ENCODE results near the gene ONECUT3. TPM values are rescaled to one million over a fixed set of nuclear protein-coding genes. Genes with fewer than 3 reads are reported as not detected.

The ONECUT3 gene
- total RNA-seq, 1 donor = not detected

DNA sequence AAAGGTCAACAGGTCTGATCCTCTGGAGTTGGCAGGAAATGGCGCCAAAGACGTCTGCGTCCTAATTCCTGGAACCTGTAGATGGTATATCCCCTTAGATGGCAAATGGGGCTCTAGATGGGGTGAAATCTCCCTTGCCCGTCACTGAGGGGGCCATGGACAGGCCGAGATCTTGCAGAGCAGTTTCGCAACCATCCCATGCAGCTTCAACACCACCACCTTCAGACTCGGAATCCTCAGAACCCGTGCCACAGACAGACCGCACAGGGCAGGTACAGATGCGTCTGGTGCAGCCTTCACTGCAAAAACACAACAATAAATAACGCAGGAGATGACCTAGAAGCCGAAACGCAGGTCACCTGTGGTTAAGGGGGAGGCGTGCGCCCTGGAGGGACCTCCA, 77.3 kb downstream of the ONECUT3 start:
- H3K4me3 ChIP-seq (ENCODE audit: low read depth, low read length) = no peak overlapping the region
- DNase-seq (ENCODE audit: low read depth) = no peak
- TF ChIP-seq, protein P1, sequence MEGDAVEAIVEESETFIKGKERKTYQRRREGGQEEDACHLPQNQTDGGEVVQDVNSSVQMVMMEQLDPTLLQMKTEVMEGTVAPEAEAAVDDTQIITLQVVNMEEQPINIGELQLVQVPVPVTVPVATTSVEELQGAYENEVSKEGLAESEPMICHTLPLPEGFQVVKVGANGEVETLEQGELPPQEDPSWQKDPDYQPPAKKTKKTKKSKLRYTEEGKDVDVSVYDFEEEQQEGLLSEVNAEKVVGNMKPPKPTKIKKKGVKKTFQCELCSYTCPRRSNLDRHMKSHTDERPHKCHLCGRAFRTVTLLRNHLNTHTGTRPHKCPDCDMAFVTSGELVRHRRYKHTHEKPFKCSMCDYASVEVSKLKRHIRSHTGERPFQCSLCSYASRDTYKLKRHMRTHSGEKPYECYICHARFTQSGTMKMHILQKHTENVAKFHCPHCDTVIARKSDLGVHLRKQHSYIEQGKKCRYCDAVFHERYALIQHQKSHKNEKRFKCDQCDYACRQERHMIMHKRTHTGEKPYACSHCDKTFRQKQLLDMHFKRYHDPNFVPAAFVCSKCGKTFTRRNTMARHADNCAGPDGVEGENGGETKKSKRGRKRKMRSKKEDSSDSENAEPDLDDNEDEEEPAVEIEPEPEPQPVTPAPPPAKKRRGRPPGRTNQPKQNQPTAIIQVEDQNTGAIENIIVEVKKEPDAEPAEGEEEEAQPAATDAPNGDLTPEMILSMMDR (IDR thresholded peaks at IDR 0.05; ENCODE audit: insufficient read depth, low read length) = no peak

Small RNAs within 50 kb of the gene (small RNA-seq; reads per million reads assigned to genes)
- gene RF00017 = not detected

Other genes starting within 250 kb of the ONECUT3 start
- 1.2 and 4.2 TPM in 2 replicates for gene ADAMTSL5, start 240.5 kb upstream of the ONECUT3 start, total RNA-seq (ENCODE audit: low replicate concordance)
- gene PLK5, start 229.4 kb upstream of the ONECUT3 start, total RNA-seq (ENCODE audit: low replicate concordance) = not detected in 2 replicates
- 19.0 and 27.6 TPM in 2 replicates for gene MEX3D, start 185.2 kb upstream of the ONECUT3 start, total RNA-seq (ENCODE audit: low replicate concordance)
- 66.3 and 77.3 TPM in 2 replicates for gene MBD3, start 160.6 kb upstream of the ONECUT3 start, total RNA-seq (ENCODE audit: low replicate concordance)
- gene UQCR11, start 148.0 kb upstream of the ONECUT3 start, total RNA-seq (ENCODE audit: low replicate concordance) = 28.9 and 37.6 TPM in 2 replicates
- 27.0 and 74.2 TPM in 2 replicates for gene TCF3, start 100.9 kb upstream of the ONECUT3 start, total RNA-seq (ENCODE audit: low replicate concordance)
- 0.16 and 3.3 TPM in 2 replicates for gene ATP8B3, start 58.8 kb downstream of the ONECUT3 start, total RNA-seq (ENCODE audit: low replicate concordance)
- gene REXO1, start 95.0 kb downstream of the ONECUT3 start, total RNA-seq (ENCODE audit: low replicate concordance) = 9.0 and 13.0 TPM in 2 replicates
- 6.5 and 7.3 TPM in 2 replicates for gene KLF16, start 110.1 kb downstream of the ONECUT3 start, total RNA-seq (ENCODE audit: low replicate concordance)
- gene ABHD17A, start 132.0 kb downstream of the ONECUT3 start, total RNA-seq (ENCODE audit: low replicate concordance) = 48.0 and 51.2 TPM in 2 replicates
- gene ADAT3, start 151.9 kb downstream of the ONECUT3 start, total RNA-seq (ENCODE audit: low replicate concordance) = 2.6 and 4.2 TPM in 2 replicates
- gene SCAMP4, start 151.9 kb downstream of the ONECUT3 start, total RNA-seq (ENCODE audit: low replicate concordance) = 51.6 and 59.3 TPM in 2 replicates
- gene CSNK1G2, start 187.7 kb downstream of the ONECUT3 start, total RNA-seq (ENCODE audit: low replicate concordance) = 29.6 and 47.5 TPM in 2 replicates